Measurements from ENCODE around the gene BIRC6. TPM values are rescaled to one million over a fixed set of nuclear protein-coding genes. Genes with fewer than 3 reads are reported as not detected.

The BIRC6 gene
- total RNA-seq, 1 experiment from 2014 or later: 63.1 TPM

- Mint-ChIP-seq H3K4me3 (no peak overlapping the region), H3K9me3 (no peaks in the 10 kb centered on the region), H3K27me3 (ENCODE audit: low read depth) (no peaks in the 10 kb centered on the region; the same call in 1 of the 2 replicates), H3K4me1 (no peaks in the 10 kb centered on the region), H3K27ac (no peak overlapping the region), H3K36me3 (peaks cover 39% of the 10 kb centered on the region)
- no peak for ATAC-seq
- ChIA-PET POLR2A (interaction anchor here (0.8 kb wide), 1 partner anchor 66 kb away, joined by 3 read pairs; no protein-coding TSS in a partner anchor), CTCF (no interaction called here)
- TF ChIP-seq TEAD1 (CRISPR knock-in tag; IDR thresholded peaks at IDR 0.05) (no peak), ZNF263 (CRISPR knock-in tag; IDR thresholded peaks at IDR 0.05; ENCODE audit: low read depth) (no peak), ELF4 (CRISPR knock-in tag; IDR thresholded peaks at IDR 0.05; ENCODE audit: low read depth) (no peak)
- no peak for DNase-seq (ENCODE audit: low spot score)
Observed at GRCh38 chr2:32532961-32533360, 176.1 kb downstream of the BIRC6 start.

GRCh38 chr2:32534831-32535230 is 178.0 kb downstream of the BIRC6 start:
- Mint-ChIP-seq H3K27me3 (ENCODE audit: low read depth) (no peaks in the 10 kb centered on the region; the same call in 1 of the 2 replicates), H3K4me3 (no peak overlapping the region), H3K9me3 (no peaks in the 10 kb centered on the region), H3K27ac (no peak overlapping the region), H3K36me3 (peaks cover 39% of the 10 kb centered on the region), H3K4me1 (no peaks in the 10 kb centered on the region)
- ATAC-seq: no peak
- POLR2A ChIA-PET: interaction anchor here (0.6 kb wide), 1 partner anchor 1049 kb away, joined by 3 read pairs; no protein-coding TSS in a partner anchor
- DNase-seq (ENCODE audit: low spot score): no peak
- CTCF ChIA-PET: no interaction called here
- TF ChIP-seq JAZF1 (CRISPR knock-in tag; IDR thresholded peaks at IDR 0.05) (no peak), FOXP4 (CRISPR knock-in tag; IDR thresholded peaks at IDR 0.05) (no peak), NFATC4 (CRISPR knock-in tag; IDR thresholded peaks at IDR 0.05) (no peak), ZNF281 (CRISPR knock-in tag; IDR thresholded peaks at IDR 0.05) (no peak), ERG (CRISPR knock-in tag; IDR thresholded peaks at IDR 0.05) (no peak), ELF4 (CRISPR knock-in tag; IDR thresholded peaks at IDR 0.05; ENCODE audit: low read depth) (no peak), NR3C1 (CRISPR knock-in tag; conservative IDR thresholded peaks at IDR 0.05; ENCODE audit: low read depth) (no peak), OVOL2 (CRISPR knock-in tag; IDR thresholded peaks at IDR 0.05; ENCODE audit: borderline replicate concordance) (no peak), ZNF532 (CRISPR knock-in tag; IDR thresholded peaks at IDR 0.05; ENCODE audit: borderline replicate concordance) (no peak), JUN (CRISPR knock-in tag; IDR thresholded peaks at IDR 0.05) (no peak), ZMAT4 (CRISPR knock-in tag; IDR thresholded peaks at IDR 0.05) (no peak), CTCF (IDR thresholded peaks at IDR 0.05) (no peak), ZNF232 (CRISPR knock-in tag; IDR thresholded peaks at IDR 0.05) (no peak), PRDM15 (CRISPR knock-in tag; IDR thresholded peaks at IDR 0.05) (no peak), ZNF121 (CRISPR knock-in tag; IDR thresholded peaks at IDR 0.05) (no peak)
